ENCODE data around the gene ALDH16A1. TPM values are rescaled to one million over a fixed set of nuclear protein-coding genes. Genes with fewer than 3 reads are reported as not detected.

Gene ALDH16A1
- total and polyA plus RNA-seq, 10 donors: 38.7 to 99.9 (median 49.9) TPM

DNA sequence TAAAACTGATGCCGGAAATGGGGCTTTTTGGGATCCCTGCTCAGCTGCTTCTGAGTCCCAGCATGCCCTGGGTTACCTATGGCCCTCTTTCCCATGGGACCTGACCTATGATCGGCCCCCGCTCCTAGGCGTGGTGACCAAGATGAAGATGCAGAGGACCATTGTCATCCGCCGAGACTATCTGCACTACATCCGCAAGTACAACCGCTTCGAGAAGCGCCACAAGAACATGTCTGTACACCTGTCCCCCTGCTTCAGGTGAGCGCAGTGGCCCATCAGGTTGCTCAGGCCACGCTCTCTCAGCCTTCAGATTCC, 44.7 kb downstream of the ALDH16A1 start:
- intact Hi-C loops (cut with DNase I; ENCODE audit: low total_unique reads): no loop called here
- H3K4me3 ChIP-seq: peak overlapping the region in 7 of 8 donors; percentile 65 to 91 (median 79)

DNA sequence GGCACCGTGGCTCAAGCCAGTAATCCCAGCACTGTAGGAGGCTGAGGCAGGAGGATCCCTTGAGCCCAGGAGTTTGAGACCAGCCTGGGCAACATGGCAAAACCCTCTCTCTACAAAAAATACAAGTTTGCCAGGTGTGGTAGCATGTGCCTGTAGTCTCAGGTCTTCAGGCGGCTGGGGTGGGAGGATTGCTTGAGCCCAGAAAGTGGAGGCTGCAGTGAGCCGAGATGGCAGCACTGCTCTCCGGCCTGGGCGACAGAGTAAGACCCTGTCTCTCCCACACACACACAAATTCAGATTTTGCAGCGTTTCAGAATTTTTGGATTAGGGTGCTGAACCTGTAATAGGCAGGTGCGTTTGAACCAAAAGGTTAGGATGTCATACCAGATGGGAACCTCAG, 45.5 kb downstream of the ALDH16A1 start:
- TF ChIP-seq POLR2AphosphoS5 (IDR thresholded peaks at IDR 0.05) (no peak), POLR2A (IDR thresholded peaks at IDR 0.05) (no peak)
- TF ChIP-seq, protein P1, sequence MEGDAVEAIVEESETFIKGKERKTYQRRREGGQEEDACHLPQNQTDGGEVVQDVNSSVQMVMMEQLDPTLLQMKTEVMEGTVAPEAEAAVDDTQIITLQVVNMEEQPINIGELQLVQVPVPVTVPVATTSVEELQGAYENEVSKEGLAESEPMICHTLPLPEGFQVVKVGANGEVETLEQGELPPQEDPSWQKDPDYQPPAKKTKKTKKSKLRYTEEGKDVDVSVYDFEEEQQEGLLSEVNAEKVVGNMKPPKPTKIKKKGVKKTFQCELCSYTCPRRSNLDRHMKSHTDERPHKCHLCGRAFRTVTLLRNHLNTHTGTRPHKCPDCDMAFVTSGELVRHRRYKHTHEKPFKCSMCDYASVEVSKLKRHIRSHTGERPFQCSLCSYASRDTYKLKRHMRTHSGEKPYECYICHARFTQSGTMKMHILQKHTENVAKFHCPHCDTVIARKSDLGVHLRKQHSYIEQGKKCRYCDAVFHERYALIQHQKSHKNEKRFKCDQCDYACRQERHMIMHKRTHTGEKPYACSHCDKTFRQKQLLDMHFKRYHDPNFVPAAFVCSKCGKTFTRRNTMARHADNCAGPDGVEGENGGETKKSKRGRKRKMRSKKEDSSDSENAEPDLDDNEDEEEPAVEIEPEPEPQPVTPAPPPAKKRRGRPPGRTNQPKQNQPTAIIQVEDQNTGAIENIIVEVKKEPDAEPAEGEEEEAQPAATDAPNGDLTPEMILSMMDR (IDR thresholded peaks at IDR 0.05 in 8 of 11, conservative IDR thresholded peaks at IDR 0.05 in 3 of 11): no peak
- Histone ChIP-seq H3K27me3 (replicated peaks in 1 of 7) (no peaks in the 10 kb centered on the region), H3K36me3 (peaks cover 6 to 32% (median 28%) of the 10 kb centered on the region in 6 donors), H3K27ac (peak overlapping the region in 7 of 8 donors; percentile 90 to 100 (median 98)), H3K4me3 (peak overlapping the region in 7 of 8 donors; percentile 52 to 91 (median 77)), H3K4me1 (peaks cover 37 to 90% (median 76%) of the 10 kb centered on the region in 6 donors), H3K9me3 (no peaks in the 10 kb centered on the region)
- intact Hi-C loops (cut with DNase I; ENCODE audit: low total_unique reads): no loop called here
- 74 to 80% (median 75%) methylated on average over 7 of the region's 7 CpGs for WGBS, 5 donors
- no peak for DNase-seq

More for the DNA sequence above, 44.7 kb downstream of the ALDH16A1 start:
- peaks cover 6 to 39% (median 35%) of the 10 kb centered on the region in 6 donors for H3K36me3 ChIP-seq
- peaks cover 34 to 82% (median 72%) of the 10 kb centered on the region in 6 donors for H3K4me1 ChIP-seq
- H3K27ac ChIP-seq: peak overlapping the region in 7 of 8 donors; percentile 94 to 100 (median 98)
- no peaks in the 10 kb centered on the region for H3K27me3 ChIP-seq (replicated peaks in 1 of 7)
- H3K9me3 ChIP-seq: no peaks in the 10 kb centered on the region
- no peak for TF ChIP-seq POLR2AphosphoS5 (IDR thresholded peaks at IDR 0.05)
- TF ChIP-seq, protein P1 (IDR thresholded peaks at IDR 0.05 in 8 of 11, conservative IDR thresholded peaks at IDR 0.05 in 3 of 11): no peak
- TF ChIP-seq POLR2A (IDR thresholded peaks at IDR 0.05): no peak
- no peak for DNase-seq
- 75 to 88% (median 84%) methylated on average over 12 of the region's 12 CpGs for WGBS, 5 donors

DNA sequence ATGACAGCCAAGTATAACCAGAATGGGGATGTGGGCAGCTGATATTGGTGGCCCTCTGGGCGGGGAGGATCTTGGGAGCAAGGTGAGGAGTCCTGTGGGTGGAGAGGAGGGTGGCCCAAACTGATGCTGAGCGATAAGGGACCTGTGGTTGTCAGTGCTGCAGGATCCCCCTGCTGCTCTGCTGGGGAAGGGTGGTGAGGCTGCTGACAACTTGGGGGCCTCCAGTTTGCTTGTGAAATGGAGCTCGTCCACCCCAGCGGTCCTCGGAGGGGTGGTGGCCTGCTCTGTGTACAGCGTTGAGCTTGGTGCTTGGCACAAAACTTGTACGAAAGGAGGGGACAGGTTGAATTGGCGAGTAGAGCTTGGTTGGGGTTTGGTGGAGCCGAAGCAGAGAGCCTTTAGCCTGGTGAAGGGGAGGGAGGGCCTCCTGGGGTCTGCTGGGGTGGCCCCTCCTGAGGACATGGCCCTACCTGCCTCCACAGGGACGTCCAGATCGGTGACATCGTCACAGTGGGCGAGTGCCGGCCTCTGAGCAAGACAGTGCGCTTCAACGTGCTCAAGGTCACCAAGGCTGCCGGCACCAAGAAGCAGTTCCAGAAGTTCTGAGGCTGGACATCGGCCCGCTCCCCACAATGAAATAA, 46.1 kb downstream of the ALDH16A1 start:
- intact Hi-C loops (cut with DNase I; ENCODE audit: low total_unique reads): no loop called here
- peaks cover 37 to 88% (median 75%) of the 10 kb centered on the region in 6 donors for H3K4me1 ChIP-seq
- H3K27ac ChIP-seq: peak overlapping the region; percentile 89 to 100 (median 96)
- H3K9me3 ChIP-seq: no peaks in the 10 kb centered on the region
- no peaks in the 10 kb centered on the region for H3K27me3 ChIP-seq (replicated peaks in 1 of 7)
- peak; percentile 81 for DNase-seq
- peaks cover 6 to 32% (median 28%) of the 10 kb centered on the region in 6 donors for H3K36me3 ChIP-seq
- 52 to 70% (median 65%) methylated on average over 18 to 19 of the region's 19 CpGs for WGBS, 5 donors
- peak overlapping the region; percentile 42 to 91 (median 71) for H3K4me3 ChIP-seq
- no peak for TF ChIP-seq POLR2AphosphoS5 (IDR thresholded peaks at IDR 0.05)
- no peak for TF ChIP-seq POLR2A (IDR thresholded peaks at IDR 0.05)
- TF ChIP-seq, protein P1 (IDR thresholded peaks at IDR 0.05 in 8 of 11, conservative IDR thresholded peaks at IDR 0.05 in 3 of 11): no peak

DNA sequence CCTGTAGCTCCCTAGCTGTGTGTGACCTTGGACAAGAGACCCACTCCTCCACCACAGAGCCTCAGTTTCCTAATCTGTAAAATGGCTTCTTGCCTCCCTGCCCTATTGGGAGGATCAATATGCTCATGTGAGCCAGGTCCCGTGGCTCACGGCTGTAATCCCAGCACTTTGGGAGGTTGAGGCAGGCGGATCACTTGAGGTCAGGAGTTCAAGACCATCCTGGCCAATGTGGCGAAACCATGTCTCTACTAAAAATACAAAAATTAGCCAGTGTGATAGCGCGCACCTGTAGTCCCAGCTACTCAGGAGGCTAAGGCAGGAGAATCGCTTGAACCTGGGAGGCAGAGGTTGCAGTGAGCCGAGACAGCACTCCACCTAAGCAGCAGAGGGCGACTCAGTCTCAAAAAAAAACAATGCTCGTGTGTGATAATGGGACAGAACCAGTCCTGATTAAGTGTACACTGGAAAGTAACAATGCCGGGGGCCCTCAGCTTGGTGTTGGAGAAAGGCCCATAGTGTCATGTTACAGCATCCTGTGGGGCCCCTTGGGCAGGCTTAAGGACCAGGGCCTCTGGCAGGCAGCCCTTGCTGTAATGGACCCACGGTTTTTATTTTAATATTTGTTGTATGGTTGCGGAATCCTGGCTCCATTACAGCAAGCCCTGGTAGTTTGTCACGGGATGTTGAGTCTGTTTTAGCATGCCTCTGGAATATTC, 50.0 kb downstream of the ALDH16A1 start:
- 50 to 61% (median 55%) methylated on average over 14 of the region's 14 CpGs for WGBS, 5 donors
- Histone ChIP-seq H3K4me1 (peaks cover 29 to 73% (median 58%) of the 10 kb centered on the region in 6 donors), H3K9me3 (no peaks in the 10 kb centered on the region), H3K36me3 (peaks cover 5 to 22% (median 20%) of the 10 kb centered on the region in 6 donors), H3K27me3 (replicated peaks in 1 of 7) (no peaks in the 10 kb centered on the region), H3K4me3 (no peak overlapping the region), H3K27ac (peak overlapping the region in 3 of 8 donors; percentile 99 to 100 (median 99))
- DNase-seq: no peak
- TF ChIP-seq, protein P1 (IDR thresholded peaks at IDR 0.05 in 8 of 11, conservative IDR thresholded peaks at IDR 0.05 in 3 of 11): peak in 10 of 11 experiments; percentile 30 to 76 (median 70)
- TF ChIP-seq POLR2A (IDR thresholded peaks at IDR 0.05) (no peak), POLR2AphosphoS5 (IDR thresholded peaks at IDR 0.05) (no peak)
- intact Hi-C loops (cut with DNase I; ENCODE audit: low total_unique reads): loop anchor here (2.0 kb wide), 1 partner anchor 44 kb away; no protein-coding TSS in a partner anchor
